HG03045 (cell line): ENCODE measurements around the gene SALL1.

ENCODE experiments used
- ATAC-seq: cut with Tn5 transposase; IDR thresholded peaks from one replicate; pipeline ENCODE4 v1.9.1; 2021; ENCODE audit warnings: mild to moderate bottlenecking, moderate library complexity; ENCODE audit not compliant: unreplicated experiment

Gene SALL1

GRCh38 chr16:51150888-51151320 is at the start of gene SALL1:
TSS of gene SALL1 (minus strand) at chr16:51151270. CDS start at chr16:51151241, 29 bp downstream.
- no peak for ATAC-seq

GRCh38 chr16:51200793-51201192 is 49.7 kb upstream of the SALL1 start:
- ATAC-seq = no peak

GRCh38 chr16:51197953-51198748 is 47.1 kb upstream of the SALL1 start:
- ATAC-seq = no peak

- no peak for ATAC-seq
Measured at GRCh38 chr16:51193879-51194278, 42.8 kb upstream of the SALL1 start.

GRCh38 chr16:51184702-51185433 is 33.8 kb upstream of the SALL1 start:
- no peak for ATAC-seq

GRCh38 chr16:51181503-51181811 is 30.4 kb upstream of the SALL1 start:
- no peak for ATAC-seq

- no peak for ATAC-seq
Measured at GRCh38 chr16:51180719-51181502, 29.8 kb upstream of the SALL1 start.

- no peak for ATAC-seq
Measured at GRCh38 chr16:51175081-51175480, 24.0 kb upstream of the SALL1 start.

- no peak for ATAC-seq
Measured at GRCh38 chr16:51172368-51172767, 21.3 kb upstream of the SALL1 start.

- ATAC-seq = no peak
Measured at GRCh38 chr16:51168755-51169154, 17.7 kb upstream of the SALL1 start.

GRCh38 chr16:51167170-51167895 is 16.3 kb upstream of the SALL1 start:
- no peak for ATAC-seq

- no peak for ATAC-seq
Measured at GRCh38 chr16:51166541-51166940, 15.5 kb upstream of the SALL1 start.

- ATAC-seq = no peak
Measured at GRCh38 chr16:51166091-51166490, 15.0 kb upstream of the SALL1 start.

GRCh38 chr16:51165043-51165442 is 14.0 kb upstream of the SALL1 start:
- ATAC-seq = no peak

- no peak for ATAC-seq
Measured at GRCh38 chr16:51164574-51164973, 13.5 kb upstream of the SALL1 start.

GRCh38 chr16:51163894-51164566 is 13.0 kb upstream of the SALL1 start:
- no peak for ATAC-seq

- no peak for ATAC-seq
Measured at GRCh38 chr16:51163366-51163765, 12.3 kb upstream of the SALL1 start.

GRCh38 chr16:51161440-51162195 is 10.5 kb upstream of the SALL1 start:
- no peak for ATAC-seq

- ATAC-seq = no peak
Measured at GRCh38 chr16:51159865-51160264, 8.8 kb upstream of the SALL1 start.

GRCh38 chr16:51159296-51159695 is 8.2 kb upstream of the SALL1 start:
- ATAC-seq = no peak
